ENCODE measurements around the gene BICDL2. TPM values are rescaled to one million over a fixed set of nuclear protein-coding genes. Genes with fewer than 3 reads are reported as not detected.

BICDL2 gene
- total and polyA plus RNA-seq, 2 of the 8 experiments (the other 6 are each of a cell fraction or from before 2014, with no cell fraction given): 7.3 to 15.9 TPM

DNA sequence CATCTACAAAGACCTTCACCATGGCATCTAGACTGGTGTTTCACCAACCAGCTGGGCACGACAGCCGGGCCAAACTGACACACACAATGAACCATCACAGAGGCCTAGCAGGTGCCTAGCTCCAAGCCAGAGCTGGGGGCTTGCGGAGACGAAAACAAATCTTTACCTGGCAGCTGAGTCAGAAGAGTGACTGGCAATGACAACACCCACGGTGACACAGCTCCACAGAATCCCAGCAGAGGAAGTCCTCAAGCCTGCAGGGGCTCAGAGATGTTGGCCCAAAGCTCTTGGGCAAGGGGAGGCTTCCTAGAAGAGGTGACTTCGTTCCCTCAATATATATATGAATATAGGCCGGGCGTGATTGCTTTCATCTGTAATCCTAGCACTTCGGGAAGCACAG, 14.8 kb upstream of the BICDL2 start:
- ChIA-PET POLR2A (ENCODE audit: partially characterized antibody) (interaction anchor here (0.7 to 6.1 kb wide), 9 partner anchors 13 to 82 kb away, joined by 3 to 94 read pairs (median 4); partner anchors contain the start of genes HCFC1R1, PAQR4, THOC6 and TNFRSF12A), CTCF (ENCODE audit: partially characterized antibody) (interaction anchor here (0.9 to 7.4 kb wide), 5 partner anchors 8 to 26 kb away, joined by 3 to 117 read pairs (median 7); no protein-coding TSS in a partner anchor)
- H3K36me3 ChIP-seq (ENCODE audit: control insufficient read depth in 2 of 4, insufficient read depth in 4 of 4, low read length in 3 of 4): no peaks in the 10 kb centered on the region; a peak in 1 of 8 replicates
- TF ChIP-seq TBP (IDR thresholded peaks at IDR 0.05; ENCODE audit: low read depth, low read length) (no peak), SUZ12 (IDR thresholded peaks at IDR 0.05; ENCODE audit: low read length) (no peak), SP1 (IDR thresholded peaks at IDR 0.05; ENCODE audit: low read depth, low read length) (no peak), HDAC2 (IDR thresholded peaks at IDR 0.05; ENCODE audit: borderline replicate concordance in 1 of 2, low read depth in 2 of 2, low read length in 2 of 2) (no peak), POLR2A (IDR thresholded peaks at IDR 0.05; ENCODE audit: control extremely low read depth in 1 of 2, low read depth in 2 of 2, low read length in 2 of 2) (no peak), POLR2AphosphoS5 (IDR thresholded peaks at IDR 0.05; ENCODE audit: low read depth, low read length) (no peak), GTF2F1 (IDR thresholded peaks at IDR 0.05; ENCODE audit: borderline replicate concordance, low read depth, low read length) (no peak), CHD2 (IDR thresholded peaks at IDR 0.05; ENCODE audit: low read length) (no peak), POU5F1 (IDR thresholded peaks at IDR 0.05; ENCODE audit: low read depth, low read length) (no peak), MAFK (IDR thresholded peaks at IDR 0.05; ENCODE audit: low read depth, low read length) (no peak), CBX8 (IDR thresholded peaks at IDR 0.05; ENCODE audit: borderline replicate concordance, low read depth, low read length) (no peak)
- TF ChIP-seq, protein P1, sequence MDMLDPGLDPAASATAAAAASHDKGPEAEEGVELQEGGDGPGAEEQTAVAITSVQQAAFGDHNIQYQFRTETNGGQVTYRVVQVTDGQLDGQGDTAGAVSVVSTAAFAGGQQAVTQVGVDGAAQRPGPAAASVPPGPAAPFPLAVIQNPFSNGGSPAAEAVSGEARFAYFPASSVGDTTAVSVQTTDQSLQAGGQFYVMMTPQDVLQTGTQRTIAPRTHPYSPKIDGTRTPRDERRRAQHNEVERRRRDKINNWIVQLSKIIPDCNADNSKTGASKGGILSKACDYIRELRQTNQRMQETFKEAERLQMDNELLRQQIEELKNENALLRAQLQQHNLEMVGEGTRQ (IDR thresholded peaks at IDR 0.05; ENCODE audit: low read length): no peak
- TF ChIP-seq, protein P2, sequence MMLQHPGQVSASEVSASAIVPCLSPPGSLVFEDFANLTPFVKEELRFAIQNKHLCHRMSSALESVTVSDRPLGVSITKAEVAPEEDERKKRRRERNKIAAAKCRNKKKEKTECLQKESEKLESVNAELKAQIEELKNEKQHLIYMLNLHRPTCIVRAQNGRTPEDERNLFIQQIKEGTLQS (IDR thresholded peaks at IDR 0.05; ENCODE audit: insufficient read depth, low read depth, low read length): no peak

More for the DNA sequence above, 14.8 kb upstream of the BICDL2 start:
- Histone ChIP-seq H2BK120ac (replicated peaks; ENCODE audit: low read depth, low read length) (no peak overlapping the region), H2AFZ (ENCODE audit: low read length) (no peak overlapping the region), H3K27me3 (replicated peaks in 1 of 4; ENCODE audit: control insufficient read depth in 3 of 4, extremely low read depth in 1 of 4, insufficient read depth in 3 of 4, low read length in 3 of 4) (peaks cover 0 to 8% (median 3%) of the 10 kb centered on the region in 4 experiments; a peak in 6 of 7 replicates), H3K23ac (ENCODE audit: insufficient read length) (no peak overlapping the region), H2BK20ac (ENCODE audit: low read length) (no peak overlapping the region), H3K4ac (replicated peaks; ENCODE audit: insufficient read length, low read depth, low read length) (no peak overlapping the region), H3K9ac (replicated peaks in 1 of 4; ENCODE audit: extremely low read depth in 1 of 4, low read depth in 3 of 4, low read length in 3 of 4) (no peak overlapping the region), H3K18ac (ENCODE audit: extremely low read depth, low read length) (no peak overlapping the region; the same call in 1 of the 2 replicates), H3K56ac (replicated peaks; ENCODE audit: insufficient read length, low read depth, low read length) (no peak overlapping the region), H3K4me3 (ENCODE audit: extremely low read depth in 1 of 4, insufficient read depth in 2 of 4, low read depth in 3 of 4, low read length in 4 of 4) (no peak overlapping the region), H3K4me2 (ENCODE audit: insufficient read depth in 1 of 2, low read depth in 2 of 2, low read length in 2 of 2) (no peak overlapping the region), H3K27ac (ENCODE audit: low read depth, low read length) (no peak overlapping the region), H3K79me1 (ENCODE audit: low read depth, low read length) (no peaks in the 10 kb centered on the region), H3K4me1 (replicated peaks in 1 of 4; ENCODE audit: control insufficient read depth in 3 of 4, insufficient read depth in 4 of 4, low read length in 3 of 4) (peaks cover 0 to 7% (median 4%) of the 10 kb centered on the region in 4 experiments; a peak in 3 of 7 replicates), H3K14ac (ENCODE audit: insufficient read length) (no peak overlapping the region), H2AK5ac (ENCODE audit: low read depth, low read length) (no peak overlapping the region), H2BK15ac (ENCODE audit: low read length) (no peak overlapping the region), H2BK5ac (ENCODE audit: low read depth, low read length) (no peak overlapping the region), H4K5ac (ENCODE audit: insufficient read length, low read depth, low read length) (no peak overlapping the region), H3K9me3 (ENCODE audit: insufficient read depth in 2 of 2, low read depth in 1 of 2, low read length in 1 of 2) (no peaks in the 10 kb centered on the region), H4K91ac (replicated peaks; ENCODE audit: insufficient read length, low read length) (no peak overlapping the region), H2BK12ac (ENCODE audit: low read depth, low read length) (no peak overlapping the region), H4K20me1 (replicated peaks in 1 of 2; ENCODE audit: control insufficient read depth in 1 of 2, insufficient read depth in 2 of 2, low read length in 2 of 2) (peaks cover under 1 to 18% of the 10 kb centered on the region in 2 experiments), H3K79me2 (ENCODE audit: control insufficient read depth in 1 of 2, insufficient read depth in 2 of 2, low read length in 2 of 2) (no peaks in the 10 kb centered on the region), H3K23me2 (ENCODE audit: low read depth, low read length) (peaks cover 6% of the 10 kb centered on the region; the same call in 1 of the 2 replicates), H4K8ac (ENCODE audit: extremely low read depth, insufficient read depth, low read length) (no peak overlapping the region)
- FAIRE-seq (no peak), DNase-seq (ENCODE audit: low read depth in 1 of 2, low spot score in 2 of 2) (no peak)
- WGBS, 2 experiments (ENCODE audit: extremely low coverage in 1 of 2, insufficient coverage in 1 of 2, insufficient read length in 1 of 2, insufficient replicate concordance in 2 of 2, low coverage in 1 of 2, low lambda C conversion rate in 2 of 2, missing lambda C conversion rate in 1 of 2): 82% methylated on average over 9 of the region's 9 CpGs; no CpG with 5 or more reads in 1 of the 2 experiments

Measured in H1 (cell line).